ENCODE results near the gene AFMID. TPM values are rescaled to one million over a fixed set of nuclear protein-coding genes. Genes with fewer than 3 reads are reported as not detected.

AFMID gene
- total and polyA plus RNA-seq, 9 of the 15 experiments (the other 6 are each of a cell fraction or from before 2014, with no cell fraction given), result 62.1 to 188 (median 74.4) TPM

DNA sequence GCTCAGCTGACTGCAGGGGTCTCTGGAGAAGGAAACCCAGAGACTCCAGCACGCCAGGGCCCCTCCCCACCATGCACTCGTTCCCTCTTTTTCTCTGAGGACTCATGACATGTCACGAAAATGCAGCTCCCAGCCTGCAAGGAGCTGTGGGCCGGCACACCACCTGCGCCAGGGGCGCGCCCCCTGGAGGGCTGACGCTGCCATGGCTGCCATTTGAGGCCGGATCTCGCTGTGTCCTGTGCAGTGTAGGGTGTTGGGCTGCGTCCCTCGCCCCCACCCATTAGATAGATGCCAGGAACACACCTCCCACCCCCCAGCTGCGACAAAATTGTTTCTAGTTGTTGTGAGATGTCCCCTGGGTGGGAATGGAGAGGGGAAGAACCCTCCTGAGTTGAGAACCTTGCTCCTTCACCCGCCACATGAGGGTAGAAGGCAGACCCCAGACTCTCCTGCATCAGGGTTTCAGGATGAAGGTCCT, 10.6 kb upstream of the AFMID start (continued):
- TF ChIP-seq ZNF655 (CRISPR knock-in tag; IDR thresholded peaks at IDR 0.05), result no peak
- TF ChIP-seq RBFOX2 (IDR thresholded peaks at IDR 0.05; ENCODE audit: low read depth, low read length), result peak; percentile 63; the same call in 1 of the 2 replicates
- no peak for TF ChIP-seq HCFC1 (IDR thresholded peaks at IDR 0.05; ENCODE audit: low read depth, low read length)
- TF ChIP-seq ZNF140 (CRISPR knock-in tag; IDR thresholded peaks at IDR 0.05), result no peak
- TF ChIP-seq ZNF740 (CRISPR knock-in tag; IDR thresholded peaks at IDR 0.05), result 0 out of 2 replicates have a peak, but pooled peaks have one; percentile 37
- no peak for TF ChIP-seq ZNF740 (tag; IDR thresholded peaks at IDR 0.05)
- TF ChIP-seq MYBL2 (IDR thresholded peaks at IDR 0.05; ENCODE audit: low read depth), result no peak
- TF ChIP-seq MYBL2 (CRISPR knock-in tag; IDR thresholded peaks at IDR 0.05; ENCODE audit: borderline replicate concordance), result no peak
- TF ChIP-seq BCOR (IDR thresholded peaks at IDR 0.05), result no peak
- TF ChIP-seq CTBP1 (IDR thresholded peaks at IDR 0.05; ENCODE audit: borderline replicate concordance), result peak; percentile 22; the same call in 1 of the 2 replicates
- no peak for TF ChIP-seq BRD4 (IDR thresholded peaks at IDR 0.05)
- no peak for TF ChIP-seq C11orf30 (IDR thresholded peaks at IDR 0.05; ENCODE audit: low read depth)
- peak; percentile 69 for TF ChIP-seq MYNN (IDR thresholded peaks at IDR 0.05)
- TF ChIP-seq MYNN (CRISPR knock-in tag; IDR thresholded peaks at IDR 0.05), result no peak
- TF ChIP-seq PHB (CRISPR knock-in tag; IDR thresholded peaks at IDR 0.05), result no peak
- no peak for TF ChIP-seq ZBTB17 (CRISPR knock-in tag; IDR thresholded peaks at IDR 0.05)
- TF ChIP-seq KAT2B (IDR thresholded peaks at IDR 0.05; ENCODE audit: low read depth, low read length), result no peak
- no peak for TF ChIP-seq E4F1 (CRISPR knock-in tag; IDR thresholded peaks at IDR 0.05; ENCODE audit: borderline replicate concordance)
- no peak for TF ChIP-seq ZFP91 (CRISPR knock-in tag; IDR thresholded peaks at IDR 0.05)
- TF ChIP-seq SLC30A9 (CRISPR knock-in tag; IDR thresholded peaks at IDR 0.05), result no peak
- TF ChIP-seq KDM1A (IDR thresholded peaks at IDR 0.05), result no peak
- no peak; the same call in 1 of the 2 replicates for TF ChIP-seq ATF7 (IDR thresholded peaks at IDR 0.05)
- peak; percentile 41; the same call in 1 of the 2 replicates for TF ChIP-seq ZBTB7A (IDR thresholded peaks at IDR 0.05; ENCODE audit: borderline replicate concordance, control insufficient read depth, low read depth, low read length)
- no peak for TF ChIP-seq ZNF224 (CRISPR knock-in tag; IDR thresholded peaks at IDR 0.05)
